ENCODE data around the gene GRIA3. TPM values are rescaled to one million over a fixed set of nuclear protein-coding genes. Genes with fewer than 3 reads are reported as not detected.
A peak's percentile ranks its signal among the peaks of the same experiment; 100 is the strongest.
"Not testable (repeated sequence)": the region's sequence is repeated elsewhere in the genome, so short reads cannot be mapped to it uniquely, and the experiment has no call there.

The GRIA3 gene
- polyA plus RNA-seq, 10 donors: 2.5 to 8.0 (median 3.2) TPM

DNA sequence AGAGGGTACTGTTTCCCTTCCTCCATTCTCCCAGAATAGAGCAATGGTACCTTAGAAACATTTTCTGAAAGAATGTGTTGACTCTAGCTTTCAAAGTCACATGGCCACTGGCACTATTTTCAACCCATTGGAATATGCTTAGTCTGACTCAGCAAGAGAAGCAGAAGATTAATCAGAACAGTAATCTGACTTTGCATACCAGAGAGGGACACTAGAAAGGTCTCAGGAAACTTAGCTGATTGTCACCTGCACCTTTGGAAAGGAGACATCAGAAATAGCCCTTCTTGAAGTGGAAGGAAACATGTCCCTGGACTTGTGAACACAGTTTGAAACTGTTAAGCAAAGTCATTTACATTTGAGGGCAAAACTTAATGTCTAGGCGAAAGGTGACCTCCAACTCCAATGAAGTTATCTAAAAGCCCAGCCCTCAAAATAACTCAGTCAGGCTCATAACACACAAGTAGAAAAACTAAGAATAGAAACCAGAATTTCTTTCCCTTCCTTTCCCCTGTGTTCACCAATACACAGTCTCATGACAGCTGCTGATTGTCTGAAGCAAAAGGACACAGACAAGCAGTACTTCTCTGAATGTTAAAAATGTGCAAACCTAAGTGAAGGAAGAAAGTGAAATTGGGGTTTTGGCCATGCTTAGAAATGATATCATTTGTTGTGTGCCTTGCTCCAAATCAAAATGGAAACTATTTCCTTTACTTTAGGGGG lies 270.8 kb downstream of the GRIA3 start:
- no peak for DNase-seq

DNA sequence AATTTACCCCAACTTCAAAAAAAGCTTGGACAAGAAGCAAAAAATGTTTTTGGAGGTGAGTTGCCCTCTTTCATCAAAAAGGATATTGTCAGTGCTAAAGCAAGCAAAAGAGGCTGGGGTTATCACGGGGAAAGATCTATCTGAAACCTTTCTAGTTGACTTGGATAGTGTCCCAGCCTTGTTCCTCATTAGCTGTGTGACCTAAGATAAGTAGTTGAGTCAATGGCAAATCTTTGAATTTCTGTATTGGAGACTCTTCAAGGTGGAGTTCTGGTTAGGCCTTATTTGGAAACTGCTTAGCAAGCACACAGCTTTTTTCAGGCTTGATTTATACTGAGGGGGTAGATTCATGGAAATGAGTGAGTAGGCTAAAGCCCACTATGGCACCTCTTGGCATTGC lies 271.6 kb downstream of the GRIA3 start:
- no peak for DNase-seq

DNA sequence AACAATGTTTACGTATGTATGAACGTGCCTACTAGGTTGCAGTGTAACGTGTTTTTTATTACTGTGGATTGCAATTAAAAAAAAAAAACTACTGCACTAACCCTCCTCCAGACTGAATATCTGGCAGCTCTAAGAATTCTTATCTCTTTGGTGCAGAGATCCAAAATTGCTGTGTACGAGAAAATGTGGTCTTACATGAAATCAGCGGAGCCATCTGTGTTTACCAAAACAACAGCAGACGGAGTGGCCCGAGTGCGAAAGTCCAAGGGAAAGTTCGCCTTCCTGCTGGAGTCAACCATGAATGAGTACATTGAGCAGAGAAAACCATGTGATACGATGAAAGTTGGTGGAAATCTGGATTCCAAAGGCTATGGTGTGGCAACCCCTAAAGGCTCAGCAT lies 280.6 kb downstream of the GRIA3 start:
- DNase-seq: no peak

DNA sequence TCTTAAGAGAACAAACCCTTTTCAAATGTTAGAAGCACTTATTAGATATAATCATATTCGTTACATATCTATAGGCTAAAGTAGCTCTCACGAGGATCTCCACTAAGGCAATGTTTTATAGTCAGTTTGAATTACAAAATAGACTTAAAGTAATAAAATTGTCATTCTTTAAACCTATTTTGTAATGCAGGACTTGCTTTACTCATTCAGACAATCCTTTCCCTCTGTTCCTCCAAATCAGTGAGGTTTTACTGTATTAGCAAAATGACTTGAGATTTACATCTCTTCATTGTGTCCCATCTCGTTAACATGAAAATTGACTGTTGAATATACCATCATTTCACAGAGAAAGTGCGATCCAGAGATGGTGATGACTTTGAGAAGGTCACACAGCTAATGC lies 284.4 kb downstream of the GRIA3 start:
- DNase-seq: no peak

DNA sequence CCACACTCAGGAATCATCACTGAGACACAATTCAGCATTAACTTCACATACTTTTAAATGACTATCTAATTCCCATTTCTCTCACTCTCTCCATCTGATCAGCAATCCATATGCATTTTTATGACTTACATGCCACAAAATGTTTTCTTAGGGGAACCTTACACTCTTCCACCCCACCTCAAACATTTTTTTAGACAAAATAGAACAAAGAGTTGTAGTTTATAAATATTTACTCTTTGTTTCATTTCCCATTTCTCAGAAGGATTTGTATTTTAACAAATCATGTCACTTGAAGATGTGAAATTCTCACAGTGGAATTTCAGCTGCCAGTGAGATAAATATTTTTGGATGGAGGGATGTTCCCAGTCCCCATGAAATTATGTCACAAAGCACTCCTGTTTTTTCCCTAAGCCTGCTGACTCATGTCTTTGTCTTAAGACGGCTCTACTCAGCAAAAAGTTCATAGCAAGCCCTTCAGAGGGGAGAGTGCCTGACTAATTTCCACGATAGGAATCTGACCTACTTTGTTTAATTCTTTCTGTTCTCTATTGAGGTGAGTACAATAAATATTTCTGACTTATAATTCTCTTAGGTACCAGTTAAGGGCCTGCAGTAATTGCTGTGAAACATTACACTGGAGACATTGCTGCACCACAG lies 291.1 kb downstream of the GRIA3 start:
- DNase-seq: no peak

DNA sequence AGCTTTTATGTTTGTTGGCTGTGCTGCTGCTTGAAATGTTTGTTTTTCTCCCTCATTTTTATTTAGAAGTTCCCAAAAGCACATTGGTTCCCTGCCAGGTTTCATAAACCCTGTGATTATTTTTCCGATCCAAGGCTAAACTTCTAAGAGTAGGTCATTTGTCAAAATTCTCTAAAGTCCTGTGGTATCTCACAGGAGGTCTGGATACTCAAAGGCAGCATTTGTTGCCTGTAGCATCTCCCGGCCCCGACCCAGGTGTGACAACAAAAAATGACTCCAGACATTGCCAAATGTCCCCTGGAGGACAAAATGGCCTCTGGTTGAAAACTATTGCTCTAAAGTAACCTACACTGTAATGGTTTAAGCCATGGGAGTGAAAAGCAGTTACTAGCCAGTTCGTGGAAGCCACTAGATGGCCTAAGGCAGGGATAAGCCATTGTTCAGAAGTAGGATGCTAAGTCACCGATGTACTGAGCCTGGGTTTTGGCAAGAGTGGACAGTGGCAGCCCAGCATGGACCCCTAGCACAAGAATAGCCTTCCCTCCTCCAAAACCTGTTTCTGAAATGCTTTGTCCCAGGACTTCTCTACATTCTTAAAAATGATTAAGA lies 292.6 kb downstream of the GRIA3 start:
- DNase-seq: peak in 1 of 3 donors; percentile 26

DNA sequence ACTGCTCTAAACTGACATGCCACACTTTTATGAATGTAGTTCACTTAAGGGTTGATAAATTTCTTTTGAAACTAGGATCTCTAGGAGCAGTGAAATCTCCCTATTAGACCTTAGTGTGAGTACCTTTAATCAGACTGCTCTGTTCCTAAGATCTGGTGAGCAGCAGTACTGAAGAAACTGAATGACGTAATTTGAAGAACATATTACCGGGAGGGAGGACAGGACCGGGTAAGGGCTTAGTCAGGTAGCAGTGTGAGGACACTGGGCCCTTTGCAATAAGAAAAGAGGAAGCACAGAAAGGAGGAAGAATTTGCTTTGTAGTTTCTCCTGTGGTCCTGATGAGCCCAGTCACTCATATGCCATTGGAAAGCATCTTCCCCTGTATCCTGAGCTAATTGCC lies 293.6 kb downstream of the GRIA3 start:
- DNase-seq: no peak

DNA sequence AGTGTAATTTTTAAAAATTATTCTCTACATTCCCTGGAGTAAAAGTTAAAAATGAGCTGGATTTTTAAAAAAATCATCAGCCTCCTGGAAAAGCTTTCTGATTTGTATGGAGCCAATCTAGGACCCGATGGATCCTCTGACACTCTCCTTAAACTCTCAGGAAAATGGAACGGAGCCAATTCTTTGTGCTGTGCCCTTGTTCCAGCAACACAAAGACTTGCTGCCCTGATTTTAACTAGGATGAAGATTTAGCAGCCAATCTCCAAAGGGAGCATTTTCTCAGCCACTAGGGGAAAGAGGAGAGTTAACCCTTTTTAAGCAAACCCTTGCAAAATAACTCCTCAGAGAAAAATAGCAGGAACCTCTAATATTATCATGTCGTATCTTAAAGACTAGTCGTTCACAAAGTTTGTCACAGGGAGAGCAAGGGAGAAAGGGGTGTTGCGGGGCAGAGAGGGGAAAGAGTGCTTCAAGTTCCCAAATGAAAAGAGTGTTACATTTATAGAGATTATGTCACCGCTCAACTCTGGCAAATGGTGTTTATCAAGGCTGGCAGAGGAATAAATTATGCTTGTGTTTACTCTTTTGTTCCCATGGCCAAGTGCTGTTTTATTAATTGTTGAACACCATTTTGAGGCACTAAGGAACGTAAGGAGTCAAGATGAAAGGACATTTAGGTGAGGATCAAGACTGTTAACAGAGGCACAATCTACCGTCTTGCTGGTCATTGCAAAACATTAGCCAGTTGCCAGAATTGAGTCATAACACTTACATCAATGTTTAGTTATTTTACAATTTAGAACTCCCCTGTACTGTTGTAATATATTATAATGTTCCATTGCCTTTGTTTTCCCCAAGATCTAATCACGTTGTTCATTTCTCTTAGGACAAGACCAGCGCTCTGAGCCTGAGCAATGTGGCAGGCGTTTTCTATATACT lies 298.1 kb downstream of the GRIA3 start:
- DNase-seq: peak in 1 of 3 donors; percentile 37

DNA sequence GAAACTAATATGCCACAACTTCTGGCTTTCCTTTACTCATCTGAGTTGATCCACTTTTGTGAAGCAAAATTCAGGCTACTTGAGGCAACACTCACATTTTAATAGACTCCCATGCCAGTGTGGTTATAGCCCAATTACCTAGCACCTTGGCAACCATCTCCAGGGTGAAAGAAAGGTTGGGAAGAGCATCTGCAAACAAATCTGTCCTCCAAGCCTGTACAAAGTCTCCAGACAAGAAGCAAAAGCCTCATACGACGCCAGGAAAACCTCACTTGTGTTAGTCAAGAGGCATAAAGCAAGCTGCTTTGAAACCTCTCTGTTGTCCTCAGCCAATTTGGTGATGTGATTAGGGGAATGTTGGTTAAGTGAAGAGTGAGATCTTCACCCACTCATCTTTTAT lies 302.2 kb downstream of the GRIA3 start:
- DNase-seq: no peak

DNA sequence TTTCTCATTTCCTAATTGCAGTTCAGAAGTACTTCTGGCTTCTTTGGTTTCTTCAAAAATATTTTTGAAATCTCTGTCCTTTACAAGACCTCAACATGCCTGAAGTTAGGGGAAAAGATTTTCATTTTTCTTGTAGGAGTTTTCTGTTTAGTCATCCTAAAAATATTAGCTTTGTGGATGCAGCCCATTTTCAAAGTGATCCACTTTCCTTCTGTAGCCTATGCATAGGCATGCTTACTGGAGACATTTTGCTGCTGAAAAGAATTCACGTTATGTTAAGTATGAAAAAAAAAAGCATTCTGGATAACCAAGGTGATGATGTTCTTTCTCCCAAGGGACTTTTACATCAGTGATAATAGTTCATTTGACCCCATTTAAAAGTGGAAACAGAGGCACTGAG lies 303.2 kb downstream of the GRIA3 start:
- no peak for DNase-seq

DNA sequence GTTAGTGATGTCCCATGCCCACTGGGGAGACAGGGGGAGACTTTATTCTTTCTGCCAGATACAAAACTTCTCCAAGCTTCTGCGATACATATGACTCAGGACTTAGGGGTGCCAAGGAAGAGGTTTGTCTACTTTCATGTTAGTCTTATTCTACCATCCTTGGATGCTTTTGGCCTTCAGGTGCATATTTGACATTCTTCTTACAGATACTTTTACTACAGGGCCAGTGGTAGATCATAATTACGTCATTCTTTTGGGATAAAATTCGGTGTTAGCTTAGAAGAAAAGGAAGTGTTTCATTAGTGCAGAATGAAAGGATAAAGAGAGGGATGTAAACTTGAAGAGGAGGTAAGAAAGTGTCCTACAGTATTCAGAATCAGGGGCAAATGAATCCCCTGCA lies 303.6 kb downstream of the GRIA3 start:
- no peak for DNase-seq

DNA sequence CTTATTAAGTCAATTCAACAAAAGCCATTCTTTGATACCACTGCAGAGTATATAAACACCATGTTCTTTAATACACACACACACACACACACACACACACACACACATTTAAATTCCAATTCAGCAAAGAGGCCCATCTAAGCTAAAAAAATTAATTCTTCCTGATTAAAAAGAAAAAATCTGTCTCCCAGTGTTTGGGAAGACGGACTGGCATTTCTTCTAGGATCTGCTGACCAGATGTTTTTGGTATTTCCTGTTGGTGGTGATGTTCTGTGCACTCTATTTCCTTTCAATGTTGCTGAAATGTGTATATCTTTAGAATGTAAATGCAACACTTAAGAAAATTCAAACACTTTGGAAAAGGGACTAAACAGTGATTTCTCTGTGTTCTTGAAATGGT lies 304.9 kb downstream of the GRIA3 start:
- no peak for DNase-seq

DNA sequence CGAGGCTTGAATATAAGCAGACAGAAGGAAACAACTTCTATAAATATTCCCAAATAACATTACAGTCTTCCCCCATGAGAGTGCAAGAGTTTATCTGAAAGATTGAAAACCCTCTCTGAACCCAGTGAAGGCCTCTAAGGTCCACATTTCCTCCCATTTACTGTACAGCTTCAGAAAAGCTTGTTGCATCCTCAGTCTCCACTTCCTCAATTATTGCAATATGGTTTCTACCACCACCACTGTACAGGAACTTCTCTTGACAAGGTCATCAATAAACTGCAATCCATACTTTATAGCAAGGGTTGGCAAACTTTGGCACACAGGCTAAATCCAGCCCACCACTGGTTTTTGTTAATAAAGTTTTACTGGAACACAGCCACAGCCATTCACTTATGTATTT lies 309.8 kb downstream of the GRIA3 start:
- no peak for DNase-seq

DNA sequence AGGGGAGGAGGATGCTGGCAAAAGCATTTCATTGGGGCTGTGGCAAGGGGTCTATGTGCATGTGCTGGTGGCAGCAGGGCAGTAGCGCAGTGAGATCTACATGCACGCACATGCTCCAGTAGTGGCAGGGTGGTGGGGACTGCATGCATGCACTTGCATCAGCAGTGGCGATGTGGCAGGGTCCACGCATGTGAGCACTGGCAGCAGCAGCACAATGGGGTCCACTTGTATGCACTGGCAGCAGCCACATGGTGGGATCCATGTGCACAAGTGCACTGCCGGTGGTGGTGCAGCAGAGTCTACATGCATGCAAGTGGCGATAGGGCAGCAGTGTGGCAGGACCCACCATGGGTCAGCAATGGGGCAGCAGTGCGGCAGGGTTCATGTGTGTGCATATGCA lies 315.7 kb downstream of the GRIA3 start:
- DNase-seq: no peak

DNA sequence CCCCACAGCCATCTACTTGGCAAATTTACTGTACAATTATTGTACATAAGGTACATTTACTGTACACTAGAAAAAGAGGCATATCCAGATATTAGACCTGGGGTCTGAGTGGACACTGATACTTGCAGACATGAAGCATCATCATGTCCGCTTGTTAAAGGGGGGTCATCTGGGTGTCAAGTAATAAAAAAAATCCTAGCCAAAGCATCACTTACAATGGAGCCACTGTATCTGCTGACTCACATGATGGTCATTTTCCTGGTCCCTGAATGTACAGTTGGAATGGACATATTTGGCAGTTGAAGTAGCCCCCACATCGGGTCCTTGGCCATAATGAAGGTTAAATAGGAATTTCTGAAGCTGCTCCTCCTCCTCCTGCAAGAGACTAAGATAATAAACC lies 320.0 kb downstream of the GRIA3 start:
- DNase-seq: no peak

DNA sequence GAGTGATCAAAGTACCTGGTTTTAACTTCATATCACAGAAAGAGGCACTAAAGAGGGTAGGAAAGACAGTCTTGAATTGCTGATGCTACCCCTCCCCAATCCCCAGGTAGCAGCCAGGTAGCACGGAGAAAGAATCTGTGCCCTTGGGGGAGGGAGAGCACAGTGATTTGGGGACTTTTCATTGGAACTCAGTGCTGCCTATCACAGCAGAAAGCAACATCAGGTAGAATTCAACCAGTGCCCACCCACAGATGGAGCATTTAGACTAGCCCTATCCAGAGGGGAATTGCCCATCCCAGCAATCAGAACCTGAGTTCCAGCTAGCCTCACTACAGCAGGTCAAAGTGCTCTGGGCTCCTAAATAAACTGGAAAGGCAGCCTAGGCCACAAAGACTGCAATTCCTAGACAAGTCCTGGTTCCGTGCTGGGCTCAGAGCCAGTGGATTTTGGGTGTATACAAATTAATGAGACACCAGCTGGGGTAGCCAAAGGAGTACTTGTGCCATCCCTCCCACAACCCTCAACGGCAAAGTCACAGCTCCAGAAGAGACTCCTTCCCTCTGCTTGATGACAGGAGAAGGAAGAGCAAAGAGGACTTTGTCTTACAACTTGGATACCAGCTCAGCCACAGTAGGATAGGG lies 320.7 kb downstream of the GRIA3 start:
- no peak for DNase-seq

DNA sequence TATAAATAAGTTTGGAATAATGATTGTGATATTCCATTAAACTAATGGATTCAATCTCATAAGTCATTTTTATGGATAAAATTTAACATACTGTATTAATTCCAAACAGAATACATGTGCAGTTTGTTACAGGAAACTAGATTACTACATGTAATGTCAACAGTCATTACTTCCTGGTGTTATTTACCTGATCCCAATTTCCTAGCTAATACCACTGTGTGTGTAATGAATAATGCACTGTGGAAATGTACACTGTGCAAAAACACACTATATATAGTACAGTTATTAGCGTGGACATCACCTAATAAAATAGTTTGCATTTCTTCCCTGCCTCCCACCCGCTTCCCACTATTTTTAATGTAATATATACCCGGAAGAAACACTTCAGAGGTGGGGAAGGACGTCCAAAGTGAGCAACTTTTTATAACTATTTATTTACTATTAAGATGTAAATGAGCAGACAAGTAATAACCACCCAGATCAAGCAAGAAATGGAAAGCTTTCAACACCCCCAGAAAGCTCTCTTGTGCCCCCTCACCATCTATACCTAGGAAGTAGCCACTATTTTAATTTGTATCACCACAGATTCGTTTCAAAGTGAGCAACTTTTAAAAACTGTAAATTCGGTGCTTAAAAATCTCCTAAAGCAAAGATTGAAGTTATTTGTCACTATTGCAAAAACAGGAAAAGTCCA lies 329.7 kb downstream of the GRIA3 start:
- no peak for DNase-seq

DNA sequence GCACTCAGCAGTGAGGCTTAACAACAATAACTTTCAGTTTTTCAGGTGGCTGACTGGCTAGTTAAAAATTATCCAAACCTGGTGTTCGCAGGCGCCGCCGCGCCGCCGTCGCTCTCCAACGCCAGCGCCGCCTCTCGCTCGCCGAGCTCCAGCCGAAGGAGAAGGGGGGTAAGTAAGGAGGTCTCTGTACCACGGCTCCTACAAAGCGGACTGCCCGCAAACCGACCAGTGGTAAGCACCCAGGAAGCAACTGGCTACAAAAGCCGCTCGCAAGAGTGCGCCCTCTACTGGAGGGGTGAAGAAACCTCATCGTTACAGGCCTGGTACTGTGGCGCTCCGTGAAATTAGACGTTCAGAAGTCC lies 330.2 kb downstream of the GRIA3 start:
- DNase-seq: not testable (repeated sequence)

DNA sequence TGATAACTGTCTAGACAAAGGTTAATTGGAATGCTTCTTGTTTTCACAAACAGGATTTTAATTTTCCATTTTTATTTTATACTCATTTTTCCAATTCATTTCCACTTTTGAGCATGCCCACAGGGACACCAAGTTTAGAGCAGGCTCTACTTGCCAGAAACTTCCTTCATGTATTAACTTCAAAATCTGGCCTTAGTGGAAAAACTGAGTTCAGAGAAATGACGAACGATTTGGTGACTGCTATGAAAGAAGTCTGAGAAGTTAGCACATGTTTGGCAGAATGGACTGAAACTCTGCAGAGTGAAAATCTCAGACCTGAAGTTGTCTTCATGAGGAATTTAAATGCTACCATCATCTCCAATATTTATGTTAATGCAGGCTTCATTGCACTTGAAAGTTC lies 334.7 kb downstream of the GRIA3 start:
- DNase-seq: peak; percentile 33 to 68 (median 61)

DNA sequence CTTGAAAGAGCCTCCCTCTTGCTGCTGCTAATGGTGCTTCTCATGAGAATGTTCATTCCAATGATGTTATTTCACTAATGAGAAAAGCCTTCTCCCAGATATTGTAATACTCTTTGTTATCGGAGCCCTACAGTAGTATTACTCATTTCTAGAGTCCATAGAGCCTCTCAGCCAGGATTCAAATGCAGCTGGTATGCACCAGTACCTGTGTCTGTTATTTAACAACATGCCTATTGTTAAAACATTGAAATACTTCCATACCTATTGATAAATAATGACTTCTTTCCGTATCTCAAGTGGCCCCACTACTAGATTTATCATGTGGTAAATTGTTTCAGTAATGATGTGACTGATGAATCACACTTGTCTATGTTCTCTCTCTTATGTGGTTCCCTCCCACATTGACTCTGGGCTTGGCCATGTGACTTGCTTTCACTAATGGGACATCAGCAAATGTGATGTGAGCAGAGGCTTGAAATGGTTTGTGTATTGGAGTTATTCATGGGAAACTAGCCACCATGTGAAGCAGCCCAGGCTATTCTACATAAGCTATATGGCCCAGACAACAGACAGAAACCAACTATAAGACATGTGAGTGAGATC lies 341.1 kb downstream of the GRIA3 start:
- no peak for DNase-seq

DNA sequence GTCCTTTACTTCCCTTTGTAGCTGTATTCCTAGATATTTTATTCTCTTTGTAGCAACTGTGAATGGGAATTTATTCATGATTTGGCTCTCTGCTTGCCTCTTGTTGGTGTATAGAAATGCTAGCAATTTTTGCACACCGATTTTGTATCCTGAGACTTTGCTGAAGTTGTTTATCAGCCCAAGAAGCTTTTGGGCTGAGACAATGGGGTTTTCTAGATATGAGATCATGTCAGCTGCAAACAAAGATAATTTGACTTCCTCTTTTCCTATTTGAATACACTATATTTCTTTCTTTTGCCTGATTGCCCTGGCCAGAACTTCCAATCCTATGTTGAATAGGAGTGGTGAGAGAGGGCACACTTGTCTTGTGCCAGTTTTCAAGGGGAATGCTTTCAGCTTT lies 346.6 kb downstream of the GRIA3 start:
- not testable (repeated sequence) for DNase-seq
